ENCODE measurements around the gene LSR. TPM values are rescaled to one million over a fixed set of nuclear protein-coding genes. Genes with fewer than 3 reads are reported as not detected.

The LSR gene
- total RNA-seq, 2 donors from 2014 or later = 24.2 to 41.1 TPM

DNA sequence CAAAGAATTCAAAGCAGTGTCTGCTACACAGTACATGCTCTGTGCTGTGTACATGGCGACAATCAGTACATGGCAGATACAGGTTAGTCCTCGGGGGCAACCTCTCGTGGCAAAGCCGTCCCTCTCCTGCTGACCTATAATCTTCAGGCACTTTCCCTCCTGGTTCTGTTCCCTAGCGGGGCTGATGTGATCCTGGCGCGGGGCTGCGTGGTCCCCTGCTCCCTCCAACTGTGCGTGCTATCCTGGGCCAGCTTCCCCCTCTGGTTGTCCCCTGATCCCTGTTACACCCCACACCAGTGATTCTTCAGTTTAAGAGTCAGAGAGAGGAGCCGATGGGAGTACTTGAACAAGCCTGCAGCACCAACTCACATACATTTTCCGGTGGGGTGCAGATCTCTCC is 55.2 kb downstream of the LSR start:
- Mint-ChIP-seq H3K4me1 (ENCODE audit: low read depth) (peaks cover 7% of the 10 kb centered on the region), H3K9me3 (no peaks in the 10 kb centered on the region), H3K4me3 (no peak overlapping the region), H3K36me3 (ENCODE audit: insufficient read depth in 2 of 2) (no peaks in the 10 kb centered on the region), H3K27me3 (ENCODE audit: low read depth) (no peaks in the 10 kb centered on the region), H3K27ac (no peak overlapping the region)
- DNase-seq (no peak), ATAC-seq (replicated peaks in 1 of 2) (no peak)

DNA sequence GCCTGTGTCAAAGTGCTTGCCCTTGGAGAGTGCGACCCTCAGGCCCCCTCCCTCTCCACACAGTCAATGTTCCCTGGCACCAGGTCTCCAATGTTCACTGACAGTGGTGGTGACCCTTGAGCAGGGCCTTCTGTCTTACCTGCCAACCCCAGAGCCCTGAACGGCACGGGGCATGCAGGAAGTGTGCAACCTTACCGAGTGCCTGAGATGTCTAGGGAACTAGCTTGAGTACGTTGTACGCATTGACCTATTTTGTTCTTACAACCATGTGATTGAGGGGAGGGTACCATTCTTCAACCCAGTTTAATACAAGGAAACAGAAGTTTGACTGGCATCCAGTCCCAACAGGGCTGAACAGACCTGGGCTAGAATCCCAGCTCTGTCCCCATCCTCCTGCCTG is 56.4 kb downstream of the LSR start:
- ATAC-seq (replicated peaks in 1 of 2) (no peak), DNase-seq (no peak)
- Mint-ChIP-seq H3K27me3 (ENCODE audit: low read depth) (no peaks in the 10 kb centered on the region), H3K4me1 (ENCODE audit: low read depth) (peaks cover 7% of the 10 kb centered on the region), H3K27ac (no peak overlapping the region), H3K4me3 (no peak overlapping the region), H3K9me3 (no peaks in the 10 kb centered on the region), H3K36me3 (ENCODE audit: insufficient read depth in 2 of 2) (no peaks in the 10 kb centered on the region)

DNA sequence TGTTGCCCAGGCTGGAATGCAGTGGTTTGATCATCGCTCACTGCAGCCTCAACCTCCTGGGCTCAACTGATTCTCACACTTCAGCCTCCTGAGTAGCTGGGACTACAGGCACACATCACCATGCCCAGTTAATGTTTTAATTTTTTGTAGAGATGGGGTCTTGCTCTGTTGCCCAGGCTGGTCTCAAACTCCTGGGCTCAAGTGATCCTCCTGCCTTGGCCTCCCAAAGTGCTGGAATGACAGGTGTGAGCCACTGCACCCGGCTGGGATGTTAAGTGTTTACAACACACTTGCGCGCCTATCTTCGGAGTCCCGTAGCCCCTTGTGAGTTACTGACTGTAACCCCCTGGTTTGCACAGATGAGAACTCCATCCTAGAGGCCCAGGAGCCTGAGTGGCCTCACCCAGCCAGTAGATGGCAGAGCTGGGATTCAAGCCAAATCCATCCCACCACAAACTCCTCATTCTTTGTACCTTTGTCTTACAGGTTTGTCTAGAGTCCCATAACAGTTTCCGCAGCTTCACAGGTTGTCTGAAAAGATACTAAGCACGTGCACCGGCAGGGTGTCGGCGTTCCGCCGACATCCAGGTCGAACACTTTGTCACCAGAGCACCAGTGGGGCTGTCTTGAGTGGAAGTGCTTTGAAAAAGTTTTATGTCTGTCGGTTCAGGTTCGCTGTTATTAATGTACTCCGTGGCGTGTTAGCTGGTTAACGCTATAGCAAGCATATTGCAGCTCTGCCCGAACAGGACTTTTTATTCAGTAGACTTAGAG is 57.9 kb downstream of the LSR start:
- H3K4me3 Mint-ChIP-seq = no peak overlapping the region
- no peak overlapping the region for H3K27ac Mint-ChIP-seq
- H3K36me3 Mint-ChIP-seq (ENCODE audit: insufficient read depth in 2 of 2) = no peaks in the 10 kb centered on the region
- H3K27me3 Mint-ChIP-seq (ENCODE audit: low read depth) = no peaks in the 10 kb centered on the region
- ATAC-seq (replicated peaks in 1 of 2) (no peak), DNase-seq (no peak)
- H3K9me3 Mint-ChIP-seq = no peaks in the 10 kb centered on the region
- H3K4me1 Mint-ChIP-seq (ENCODE audit: low read depth) = peaks cover 7% of the 10 kb centered on the region

DNA sequence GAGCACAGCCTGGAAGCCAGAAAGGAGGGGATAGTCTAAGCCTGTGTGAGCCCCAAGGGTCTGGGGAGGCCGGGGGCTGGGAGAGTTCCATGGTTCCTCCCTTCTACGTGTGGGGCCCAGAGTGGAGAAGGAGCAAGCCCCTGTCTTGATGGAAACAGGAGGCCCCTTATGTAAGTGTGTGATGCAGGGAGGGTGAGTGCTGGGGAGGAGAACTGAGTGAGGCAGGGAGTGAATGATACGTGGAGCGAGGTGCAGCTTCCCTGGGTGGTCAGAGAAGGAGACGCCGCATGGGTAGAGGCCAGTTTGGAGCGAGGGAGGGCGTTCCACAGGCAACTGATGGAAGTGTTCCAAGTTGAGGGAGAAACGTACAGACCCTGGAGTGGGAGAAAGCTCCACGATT is 59.1 kb downstream of the LSR start:
- no peaks in the 10 kb centered on the region for H3K9me3 Mint-ChIP-seq
- H3K27ac Mint-ChIP-seq = no peak overlapping the region
- no peaks in the 10 kb centered on the region for H3K27me3 Mint-ChIP-seq (ENCODE audit: low read depth)
- H3K4me3 Mint-ChIP-seq = no peak overlapping the region
- H3K4me1 Mint-ChIP-seq (ENCODE audit: low read depth) = peaks cover 7% of the 10 kb centered on the region
- ATAC-seq (replicated peaks in 1 of 2) (no peak), DNase-seq (no peak)
- H3K36me3 Mint-ChIP-seq (ENCODE audit: insufficient read depth in 2 of 2) = no peaks in the 10 kb centered on the region

DNA sequence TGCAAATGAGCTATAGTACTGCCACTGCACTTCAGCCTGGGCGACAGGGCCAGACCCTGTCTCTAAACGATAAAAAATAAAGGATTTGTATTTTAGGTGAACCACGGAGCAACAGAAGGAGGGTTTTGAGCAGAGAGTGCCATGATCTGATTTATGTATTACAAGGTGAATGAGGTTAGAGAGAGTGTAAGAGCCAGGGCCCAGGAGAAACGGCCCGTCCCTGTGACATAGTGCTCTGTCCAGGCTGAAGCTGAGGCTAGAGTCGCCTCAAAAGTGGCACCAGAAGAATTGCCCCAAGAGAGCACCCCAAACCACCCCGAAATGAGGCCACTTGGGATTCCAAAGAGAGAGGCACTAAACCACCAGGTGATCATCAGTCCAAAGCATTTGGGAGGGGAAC is 60.1 kb downstream of the LSR start:
- DNase-seq (no peak), ATAC-seq (replicated peaks in 1 of 2) (no peak)
- Mint-ChIP-seq H3K4me3 (no peak overlapping the region), H3K36me3 (ENCODE audit: insufficient read depth in 2 of 2) (no peaks in the 10 kb centered on the region), H3K4me1 (ENCODE audit: low read depth) (peaks cover 7% of the 10 kb centered on the region), H3K27ac (no peak overlapping the region), H3K27me3 (ENCODE audit: low read depth) (no peaks in the 10 kb centered on the region), H3K9me3 (no peaks in the 10 kb centered on the region)

DNA sequence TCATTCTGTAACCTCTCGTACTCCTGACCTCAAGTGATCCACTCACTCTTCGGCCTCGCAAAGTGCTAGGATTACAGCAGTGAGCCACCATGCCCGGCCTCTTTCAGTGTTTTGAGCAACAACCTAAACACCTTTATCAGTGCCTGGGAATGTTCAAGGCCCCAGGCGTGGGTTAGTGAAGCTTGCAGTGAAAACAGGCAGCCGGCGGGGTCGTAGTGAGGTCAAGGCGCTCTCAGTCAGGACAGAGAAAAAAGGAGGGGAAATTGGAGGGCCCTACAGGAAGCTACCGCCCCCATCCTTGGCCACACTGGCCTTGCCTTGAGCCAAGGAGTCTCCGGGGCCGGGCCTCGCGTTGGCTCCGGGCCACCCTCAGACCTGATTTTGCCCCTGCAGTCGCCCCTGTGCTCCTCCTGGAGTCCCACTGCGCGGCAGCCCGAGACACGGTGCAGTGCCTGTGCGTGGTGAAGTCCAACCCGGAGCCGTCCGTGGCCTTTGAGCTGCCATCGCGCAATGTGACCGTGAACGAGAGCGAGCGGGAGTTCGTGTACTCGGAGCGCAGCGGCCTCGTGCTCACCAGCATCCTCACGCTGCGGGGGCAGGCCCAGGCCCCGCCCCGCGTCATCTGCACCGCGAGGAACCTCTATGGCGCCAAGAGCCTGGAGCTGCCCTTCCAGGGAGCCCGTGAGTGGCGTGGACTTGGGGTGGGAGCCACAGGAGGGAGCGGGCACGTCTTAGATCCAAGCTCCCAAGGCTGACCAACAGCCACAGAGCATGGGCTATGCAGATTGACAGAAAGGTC is 60.9 kb downstream of the LSR start:
- H3K4me1 Mint-ChIP-seq (ENCODE audit: low read depth) = peaks cover 7% of the 10 kb centered on the region
- H3K9me3 Mint-ChIP-seq = no peaks in the 10 kb centered on the region
- ATAC-seq (replicated peaks in 1 of 2) (no peak), DNase-seq (no peak)
- H3K4me3 Mint-ChIP-seq = no peak overlapping the region
- H3K27ac Mint-ChIP-seq = no peak overlapping the region
- no peaks in the 10 kb centered on the region for H3K27me3 Mint-ChIP-seq (ENCODE audit: low read depth)
- no peaks in the 10 kb centered on the region for H3K36me3 Mint-ChIP-seq (ENCODE audit: insufficient read depth in 2 of 2)

DNA sequence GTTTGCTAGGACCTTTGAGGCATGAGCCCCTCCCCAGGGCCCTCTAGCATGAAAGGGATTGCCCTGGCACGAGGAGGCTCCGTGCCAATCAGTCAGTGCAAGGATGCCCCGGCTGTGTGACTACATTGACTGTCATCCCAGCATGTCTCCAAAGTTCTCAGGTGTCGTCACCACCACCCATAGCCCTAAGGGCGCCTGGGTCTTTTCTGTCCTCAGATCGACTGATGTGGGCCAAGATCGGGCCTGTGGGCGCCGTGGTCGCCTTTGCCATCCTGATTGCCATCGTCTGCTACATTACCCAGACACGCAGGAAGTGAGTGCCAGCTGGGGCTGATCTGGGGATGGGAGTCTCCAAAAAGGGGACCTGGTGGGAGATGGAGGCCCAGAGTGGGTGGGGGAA is 61.5 kb downstream of the LSR start:
- no peaks in the 10 kb centered on the region for H3K36me3 Mint-ChIP-seq (ENCODE audit: insufficient read depth in 2 of 2)
- H3K9me3 Mint-ChIP-seq = no peaks in the 10 kb centered on the region
- ATAC-seq (replicated peaks in 1 of 2) (peak in 1 of 2 donors; percentile 62), DNase-seq (no peak)
- no peak overlapping the region for H3K4me3 Mint-ChIP-seq
- H3K4me1 Mint-ChIP-seq (ENCODE audit: low read depth) = peaks cover 7% of the 10 kb centered on the region
- no peak overlapping the region for H3K27ac Mint-ChIP-seq
- no peaks in the 10 kb centered on the region for H3K27me3 Mint-ChIP-seq (ENCODE audit: low read depth)

DNA sequence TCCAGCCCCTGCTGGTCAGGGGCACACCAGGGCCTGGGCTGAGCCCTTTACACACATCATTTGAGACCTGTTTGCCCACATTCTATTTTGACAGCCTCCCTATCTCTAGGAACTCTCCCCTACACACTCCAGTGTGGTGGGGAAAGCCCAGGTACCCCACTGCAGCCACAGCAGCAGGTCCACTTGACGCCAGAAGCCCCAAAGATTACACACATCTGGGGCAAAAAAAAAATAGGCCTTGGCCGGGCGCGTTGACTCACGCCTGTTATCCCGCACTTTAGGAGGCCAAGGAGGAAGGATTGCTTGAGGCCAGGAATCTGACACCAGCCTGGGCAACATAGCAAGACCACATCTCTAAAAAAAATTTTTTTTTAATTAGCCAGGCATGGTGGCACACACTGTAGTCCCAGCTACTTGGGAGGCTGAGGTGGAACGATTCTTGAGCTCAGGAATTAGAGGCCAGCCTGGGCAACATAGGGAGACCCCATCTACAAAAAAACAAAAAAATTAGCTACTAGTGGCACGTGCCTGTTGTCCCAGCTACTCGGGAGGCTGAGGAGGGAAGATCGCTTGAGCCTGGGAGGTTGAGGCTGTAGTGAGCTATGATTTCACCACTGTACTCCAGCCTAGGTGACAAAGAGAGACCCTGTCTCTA is 62.1 kb downstream of the LSR start:
- no peak overlapping the region for H3K27ac Mint-ChIP-seq

DNA sequence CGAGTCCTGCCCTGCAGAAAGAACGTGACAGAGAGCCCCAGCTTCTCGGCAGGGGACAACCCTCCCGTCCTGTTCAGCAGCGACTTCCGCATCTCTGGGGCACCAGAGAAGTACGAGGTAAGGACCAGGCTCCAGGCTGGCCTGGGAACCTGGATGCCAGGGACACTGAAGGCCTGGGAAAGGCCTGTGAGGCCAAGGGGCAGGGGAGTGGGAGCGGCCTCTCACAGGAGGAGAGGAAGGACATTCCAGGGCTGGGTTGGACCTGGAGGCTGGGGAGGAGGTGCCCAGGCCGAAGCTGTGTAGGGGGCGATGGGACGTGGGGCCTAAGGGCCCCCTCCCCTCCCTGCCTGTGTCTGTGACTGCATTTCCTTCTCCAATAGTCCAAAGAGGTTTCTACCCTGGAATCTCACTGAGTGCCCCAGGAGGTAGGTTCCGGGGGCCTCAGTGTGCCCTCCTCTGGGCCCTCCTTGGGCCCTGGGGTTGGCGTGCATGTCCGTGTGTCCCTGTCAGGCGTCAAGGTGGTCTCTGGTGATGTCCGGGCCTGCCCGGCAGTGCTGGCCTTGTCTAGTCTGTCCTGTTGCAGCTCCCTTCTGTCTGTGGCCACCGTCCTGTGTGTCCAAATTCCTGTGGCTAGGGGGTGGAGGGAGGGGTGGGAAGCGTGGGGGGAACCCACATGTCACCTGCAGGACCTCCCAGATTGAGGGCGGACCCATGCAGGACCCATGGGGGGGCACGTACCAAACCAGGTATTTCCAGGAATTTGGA is 63.3 kb downstream of the LSR start:
- Mint-ChIP-seq H3K9me3 (no peaks in the 10 kb centered on the region), H3K27me3 (ENCODE audit: low read depth) (no peaks in the 10 kb centered on the region), H3K27ac (no peak overlapping the region), H3K36me3 (ENCODE audit: insufficient read depth in 2 of 2) (no peaks in the 10 kb centered on the region), H3K4me3 (no peak overlapping the region), H3K4me1 (ENCODE audit: low read depth) (no peaks in the 10 kb centered on the region)
- ATAC-seq (replicated peaks in 1 of 2) (no peak), DNase-seq (no peak)

More for the DNA sequence above, 62.1 kb downstream of the LSR start:
- ATAC-seq (replicated peaks in 1 of 2) = no peak
- Mint-ChIP-seq H3K9me3 (no peaks in the 10 kb centered on the region), H3K27me3 (ENCODE audit: low read depth) (no peaks in the 10 kb centered on the region), H3K36me3 (ENCODE audit: insufficient read depth in 2 of 2) (no peaks in the 10 kb centered on the region), H3K4me1 (ENCODE audit: low read depth) (peaks cover 7% of the 10 kb centered on the region), H3K4me3 (no peak overlapping the region)
- no peak for DNase-seq

DNA sequence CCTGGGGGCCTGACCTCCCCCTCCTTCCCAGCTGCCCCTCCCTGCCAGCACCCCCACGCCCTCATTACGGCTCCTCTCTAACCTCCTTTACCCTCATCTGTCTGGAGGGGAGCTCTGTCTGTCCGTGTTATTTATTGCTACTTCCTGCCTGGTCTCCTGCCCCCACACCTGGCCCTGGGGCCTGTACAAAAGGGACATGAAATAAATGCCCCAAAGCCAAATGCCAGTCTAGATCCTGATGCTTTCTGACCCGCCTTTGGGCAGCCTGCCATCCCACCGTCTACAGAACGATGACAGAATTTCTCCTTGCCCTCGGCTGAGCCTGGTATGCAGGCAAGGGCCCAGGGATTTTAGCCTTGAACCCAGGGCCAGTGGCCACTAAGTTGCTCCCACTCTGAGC is 64.8 kb downstream of the LSR start:
- no peak overlapping the region for H3K4me3 Mint-ChIP-seq
- no peaks in the 10 kb centered on the region for H3K9me3 Mint-ChIP-seq
- H3K27ac Mint-ChIP-seq = no peak overlapping the region
- DNase-seq (no peak), ATAC-seq (replicated peaks in 1 of 2) (no peak)
- H3K36me3 Mint-ChIP-seq (ENCODE audit: insufficient read depth in 2 of 2) = no peaks in the 10 kb centered on the region
- H3K4me1 Mint-ChIP-seq (ENCODE audit: low read depth) = peaks cover 1% of the 10 kb centered on the region
- H3K27me3 Mint-ChIP-seq (ENCODE audit: low read depth) = no peaks in the 10 kb centered on the region

DNA sequence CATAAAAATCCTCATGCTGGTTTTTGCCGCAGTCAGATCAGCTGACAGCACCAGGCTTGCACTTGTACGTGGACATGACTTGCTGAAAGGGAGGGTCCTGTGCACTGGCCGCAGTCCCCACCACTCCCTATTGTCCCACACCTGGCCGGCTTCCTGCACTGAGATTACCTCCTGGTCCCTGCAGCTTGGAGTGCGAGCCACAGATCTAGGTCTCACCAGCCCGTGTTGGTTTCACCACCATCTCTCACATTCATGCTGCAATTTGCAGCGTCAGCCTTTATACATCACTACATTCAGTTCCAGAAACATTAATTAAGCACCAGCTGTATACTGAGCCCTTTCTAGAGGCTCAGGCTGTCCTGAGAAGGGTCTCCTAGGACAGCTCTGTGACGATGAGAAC is 65.2 kb downstream of the LSR start:
- Mint-ChIP-seq H3K27me3 (ENCODE audit: low read depth) (no peaks in the 10 kb centered on the region), H3K36me3 (ENCODE audit: insufficient read depth in 2 of 2) (no peaks in the 10 kb centered on the region), H3K27ac (no peak overlapping the region), H3K4me3 (no peak overlapping the region), H3K4me1 (ENCODE audit: low read depth) (peaks cover 6% of the 10 kb centered on the region), H3K9me3 (no peaks in the 10 kb centered on the region)
- ATAC-seq (replicated peaks in 1 of 2) (no peak), DNase-seq (no peak)

DNA sequence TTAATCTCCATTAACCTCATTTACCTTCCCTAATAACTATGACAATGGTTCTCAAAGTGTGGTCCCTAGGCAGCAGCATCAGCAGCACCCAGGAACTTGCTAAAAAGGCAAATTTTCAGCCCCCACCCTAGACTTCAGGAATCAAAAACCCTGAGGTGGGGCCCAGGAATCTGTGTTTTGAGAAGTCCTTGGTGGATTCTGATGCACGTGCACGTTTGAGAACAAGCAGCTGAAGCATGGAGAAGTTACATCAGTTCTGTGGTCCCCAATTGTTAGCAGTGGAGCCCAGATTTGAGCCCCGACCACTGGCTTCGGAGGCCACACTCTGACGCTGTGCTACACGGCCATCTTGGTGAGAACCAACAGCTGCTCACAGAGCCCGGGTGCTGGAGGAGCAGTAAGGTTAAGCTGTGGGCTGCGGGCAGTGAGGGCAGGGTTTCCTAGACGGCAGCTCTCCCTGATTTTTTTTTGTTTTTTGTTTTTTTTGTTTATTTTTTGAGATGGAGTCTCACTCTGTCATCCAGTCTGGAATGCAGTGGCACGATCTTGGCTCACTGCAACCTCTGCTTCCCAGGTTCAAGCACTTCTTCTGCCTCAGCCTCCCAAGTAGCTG is 66.2 kb downstream of the LSR start:
- H3K9me3 Mint-ChIP-seq = no peaks in the 10 kb centered on the region
- DNase-seq = no peak
- peaks cover 12% of the 10 kb centered on the region for H3K4me1 Mint-ChIP-seq (ENCODE audit: low read depth)
- H3K36me3 Mint-ChIP-seq (ENCODE audit: insufficient read depth in 2 of 2) = no peaks in the 10 kb centered on the region
- no peak for ATAC-seq (replicated peaks in 1 of 2)
- no peak overlapping the region for H3K27ac Mint-ChIP-seq
- H3K4me3 Mint-ChIP-seq = no peak overlapping the region
- no peaks in the 10 kb centered on the region for H3K27me3 Mint-ChIP-seq (ENCODE audit: low read depth)
